ENCODE results near the gene KRTAP3-3.

The KRTAP3-3 gene

GRCh38 chr17:40956401-40957254 lies 37.3 kb downstream of the KRTAP3-3 start:
- no peak for DNase-seq

- no peak for DNase-seq
These were observed 40.1 kb downstream of the KRTAP3-3 start for GRCh38 chr17:40953881-40954280.

DNA sequence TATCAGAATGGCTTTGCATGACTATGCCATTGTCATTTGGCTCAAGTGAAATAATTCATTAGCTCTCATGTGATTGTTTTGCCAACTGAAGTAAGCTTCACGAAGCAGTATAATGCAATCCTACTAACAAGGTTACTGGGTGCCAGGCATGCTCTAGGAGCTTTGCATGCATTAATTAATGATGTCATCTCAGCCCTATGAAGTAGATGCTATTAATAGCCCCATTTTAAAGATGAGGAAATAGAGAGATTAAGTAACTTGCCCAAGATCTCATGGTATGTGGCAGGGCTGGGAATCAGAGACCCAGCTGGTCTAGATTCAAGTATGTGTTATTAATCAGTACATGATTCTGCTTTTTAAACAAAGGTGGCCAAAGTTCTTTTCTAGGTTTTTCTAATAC lies 41.3 kb downstream of the KRTAP3-3 start:
- no peak for DNase-seq

DNA sequence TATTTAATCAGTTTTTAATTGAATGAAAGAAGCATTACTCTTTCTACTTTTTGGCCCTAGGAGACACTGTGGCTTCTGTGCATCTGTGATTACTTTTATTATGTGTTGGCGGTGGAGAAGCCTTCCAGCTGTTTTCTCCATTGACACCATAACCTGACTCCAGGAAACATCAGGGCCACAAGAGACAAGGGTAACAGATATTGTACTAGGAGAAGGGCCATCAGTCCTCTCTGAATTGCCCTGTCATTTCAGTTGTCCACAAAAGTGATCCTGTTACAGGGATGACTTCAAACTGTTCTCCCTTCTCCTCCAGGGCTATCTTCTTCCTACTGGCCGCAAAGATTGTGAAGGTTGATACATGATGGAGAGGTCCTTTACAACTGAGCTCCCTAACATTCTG lies 41.8 kb downstream of the KRTAP3-3 start:
- no peak for DNase-seq

DNA sequence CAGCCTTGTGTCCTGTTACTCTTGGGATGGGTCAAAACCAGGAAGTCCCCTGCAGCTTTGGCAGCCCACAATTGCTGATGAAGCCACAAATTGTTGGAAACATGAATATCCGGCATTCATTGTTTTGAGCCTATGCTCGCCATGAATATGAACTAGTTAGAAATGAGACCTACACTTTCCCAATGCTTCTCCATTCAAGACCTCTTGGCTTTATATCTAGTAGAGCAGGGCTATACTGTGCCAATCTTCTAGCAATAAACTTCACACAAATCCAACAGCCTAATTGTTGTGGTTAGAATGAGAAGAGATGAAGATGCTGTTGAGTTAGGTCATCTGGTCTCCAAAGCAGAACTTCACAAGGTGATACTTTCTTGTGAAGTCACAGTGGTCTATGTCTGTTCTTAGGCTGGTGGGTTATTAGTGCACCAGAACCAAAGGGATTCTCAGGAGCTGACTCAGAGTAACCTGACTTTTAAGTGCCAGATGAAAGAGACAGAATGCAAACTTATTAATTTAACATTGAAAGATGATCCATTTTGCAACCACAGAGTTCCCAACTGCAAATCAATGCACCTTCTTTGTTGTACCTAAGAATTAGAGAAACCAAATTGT lies 42.8 kb downstream of the KRTAP3-3 start:
- no peak for DNase-seq

DNA sequence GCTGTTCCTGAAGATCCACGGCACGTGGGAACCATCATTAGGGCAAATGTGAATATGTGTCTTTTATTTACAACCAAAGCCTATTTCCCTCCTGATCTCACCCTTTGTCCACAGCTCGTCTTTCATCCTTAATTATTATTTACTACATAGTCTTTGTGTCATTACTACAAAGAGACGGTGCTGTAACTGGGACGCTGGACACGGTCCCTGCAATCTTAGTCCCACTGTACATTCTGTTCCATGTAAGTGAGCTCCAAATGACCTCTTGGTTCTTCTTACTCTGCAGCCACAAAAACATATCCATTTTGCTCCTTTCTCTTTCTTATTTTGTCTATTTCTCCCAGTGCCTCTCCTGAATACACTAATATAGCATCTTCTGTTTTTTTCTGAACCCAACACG lies 43.8 kb downstream of the KRTAP3-3 start:
- no peak for DNase-seq

GRCh38 chr17:40949418-40949817 lies 44.5 kb downstream of the KRTAP3-3 start:
- no peak for DNase-seq

GRCh38 chr17:40947929-40948328 lies 46.0 kb downstream of the KRTAP3-3 start:
- DNase-seq: no peak

DNA sequence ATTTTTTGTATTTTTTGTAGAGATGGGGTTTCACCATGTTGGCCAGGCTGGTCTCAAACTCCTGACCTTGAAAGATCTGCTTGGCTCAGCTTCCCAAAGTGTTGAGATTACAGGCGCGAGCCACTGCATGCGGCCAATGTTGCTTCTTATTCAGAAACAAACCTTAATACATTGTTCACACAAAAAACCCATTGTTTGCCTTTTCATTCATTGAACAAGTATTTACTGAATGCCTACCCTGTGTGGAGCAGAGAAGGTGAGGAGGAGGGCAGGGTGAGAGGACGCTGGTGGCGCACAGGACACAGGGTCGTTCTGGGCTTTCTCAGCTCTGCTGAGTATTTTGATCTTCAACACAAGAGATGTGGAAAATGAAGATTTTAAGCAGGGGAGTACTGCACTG lies 48.5 kb downstream of the KRTAP3-3 start:
- DNase-seq: no peak

- DNase-seq: no peak
These were observed 49.4 kb downstream of the KRTAP3-3 start for GRCh38 chr17:40944531-40944930.
